Activated naive CD4-positive, alpha-beta T cell treated with Interleukin-2 at 50 U/mL for 16 hours (primary cell): ENCODE results near the gene CEBPZ.

ENCODE experiments used
- DNase-seq: peaks from one replicate; pipeline ENCODE4 v3.0.0-alpha.2; 2020

Gene CEBPZ

GRCh38 chr2:37180006-37180639 is 51.3 kb downstream of the CEBPZ start:
- no peak for DNase-seq

GRCh38 chr2:37173741-37174140 is 57.7 kb downstream of the CEBPZ start:
- no peak for DNase-seq

GRCh38 chr2:37171624-37171950 is 59.8 kb downstream of the CEBPZ start:
- DNase-seq, result no peak

GRCh38 chr2:37168217-37168981 is 63.0 kb downstream of the CEBPZ start:
- DNase-seq, result peak; percentile 17

GRCh38 chr2:37167636-37168180 is 63.7 kb downstream of the CEBPZ start:
- no peak for DNase-seq

- DNase-seq, result no peak
Measured at GRCh38 chr2:37164757-37165156, 66.6 kb downstream of the CEBPZ start.

GRCh38 chr2:37156857-37157714 is 74.3 kb downstream of the CEBPZ start, which contains the start of gene EIF2AK2:
Gene EIF2AK2, minus strand, starts transcription at chr2:37156980. Its CDS starts 9,174 bp downstream, at chr2:37147806.
- peak; percentile 82 for DNase-seq

GRCh38 chr2:37156071-37156856 is 75.1 kb downstream of the CEBPZ start:
- peak; percentile 44 for DNase-seq

GRCh38 chr2:37154785-37155184 is 76.6 kb downstream of the CEBPZ start:
- no peak for DNase-seq

- DNase-seq, result no peak
Measured at GRCh38 chr2:37153224-37153623, 78.2 kb downstream of the CEBPZ start.
